GM19238 (cell line): ENCODE measurements around the gene ZNF91.
"Not testable (repeated sequence)": the region's sequence is repeated elsewhere in the genome, so short reads cannot be mapped to it uniquely, and the experiment has no call there.

Experiments
- DNase-seq: peaks from one replicate; pipeline ENCODE4 v3.0.0; 2011; ENCODE audit warnings: low spot score; ENCODE audit not compliant: insufficient read length

The ZNF91 gene

DNA sequence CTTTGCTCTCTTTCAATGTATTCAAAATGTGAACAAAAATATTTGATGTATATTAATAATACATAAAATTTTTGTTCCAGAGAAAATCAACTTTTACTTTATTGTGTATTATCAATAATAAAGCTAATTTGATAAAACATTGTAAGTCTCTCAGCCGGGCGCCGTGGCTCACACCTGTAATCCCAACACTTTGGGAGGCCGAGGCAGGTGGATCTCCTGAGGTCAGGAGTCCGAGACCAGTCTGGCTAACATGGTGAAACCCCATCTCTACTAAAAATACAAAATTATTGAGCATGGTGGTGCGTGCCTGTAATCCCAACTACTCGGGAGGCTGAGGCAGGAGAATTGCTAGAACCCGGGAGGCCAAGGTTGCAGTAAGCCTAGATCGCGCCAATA lies 449 bp upstream of the ZNF91 start:
- not testable (repeated sequence) for DNase-seq

DNA sequence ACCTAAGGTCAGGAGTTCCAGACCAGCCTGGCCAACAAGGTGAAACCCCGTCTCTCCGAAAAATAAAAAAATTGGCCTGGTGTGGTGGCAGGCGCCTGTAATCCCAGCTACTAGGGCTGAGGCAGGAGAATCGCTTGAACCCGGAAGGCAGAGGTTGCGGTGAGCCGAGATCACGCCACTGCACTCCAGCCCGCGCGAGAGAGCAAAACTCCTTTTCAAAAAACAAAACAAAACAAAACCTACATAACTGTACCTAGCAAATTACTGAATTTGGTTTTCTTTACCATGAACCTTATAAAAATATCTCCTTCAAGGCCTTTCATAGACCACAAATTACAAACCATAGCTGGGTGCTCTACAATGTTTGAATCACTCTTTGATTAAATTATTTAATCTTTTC lies 760 bp downstream of the ZNF91 start:
- no peak for DNase-seq

DNA sequence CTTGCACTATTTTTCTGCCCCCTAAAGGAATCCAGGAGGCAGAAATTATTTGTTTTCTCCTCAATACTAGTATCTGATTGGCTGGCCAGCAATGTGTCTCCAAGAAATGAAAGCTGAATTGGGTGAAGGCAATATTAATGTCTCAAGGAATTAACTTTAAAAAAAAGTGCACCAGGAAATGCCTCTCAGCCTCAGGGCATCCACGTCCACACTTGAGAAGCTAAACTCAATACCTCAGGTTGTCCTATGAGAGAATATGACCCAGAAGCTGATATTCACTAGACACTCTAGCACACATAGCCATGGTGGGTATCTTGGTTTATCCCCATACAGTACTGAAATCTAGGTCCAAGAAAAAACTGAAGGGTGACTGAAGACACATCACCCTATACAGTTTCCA lies 2.1 kb downstream of the ZNF91 start:
- no peak for DNase-seq

DNA sequence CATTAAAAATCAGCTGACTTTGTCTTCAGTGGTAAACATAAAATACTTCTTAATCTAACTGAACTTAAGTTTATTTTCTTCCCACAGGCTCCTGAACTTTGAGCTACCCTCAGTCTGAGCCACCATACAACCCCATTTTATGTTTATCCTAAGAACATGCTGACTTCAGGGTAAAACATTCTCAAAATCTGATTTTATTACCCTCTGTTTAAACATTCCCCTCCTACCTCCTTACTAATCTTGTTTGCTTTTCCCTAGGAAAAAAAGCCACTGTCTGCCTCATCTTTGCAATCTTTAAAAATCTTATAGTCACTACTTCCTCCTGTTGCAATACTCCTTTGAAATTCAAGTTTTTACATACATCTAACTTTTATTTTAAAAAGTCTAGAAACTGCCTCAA lies 4.0 kb downstream of the ZNF91 start:
- DNase-seq = no peak

DNA sequence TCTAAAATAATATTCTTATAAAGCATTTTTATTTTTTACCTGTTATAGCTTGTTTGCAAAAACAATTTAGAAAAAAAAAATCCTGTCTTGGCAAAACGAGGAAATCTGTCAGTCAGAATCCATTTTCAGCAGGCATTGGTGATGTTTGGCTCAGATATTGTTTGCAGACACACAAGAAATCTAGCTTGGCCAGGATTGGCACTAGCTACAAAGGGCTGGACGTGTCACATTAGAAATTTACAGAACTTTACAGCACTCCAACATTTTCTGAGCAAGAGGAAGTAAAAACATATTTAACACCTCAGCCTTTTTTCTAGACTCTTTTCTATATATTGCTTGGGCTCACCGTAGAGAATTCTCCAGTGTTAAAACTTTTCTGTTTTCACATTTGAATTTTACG lies 9.9 kb downstream of the ZNF91 start:
- no peak for DNase-seq

DNA sequence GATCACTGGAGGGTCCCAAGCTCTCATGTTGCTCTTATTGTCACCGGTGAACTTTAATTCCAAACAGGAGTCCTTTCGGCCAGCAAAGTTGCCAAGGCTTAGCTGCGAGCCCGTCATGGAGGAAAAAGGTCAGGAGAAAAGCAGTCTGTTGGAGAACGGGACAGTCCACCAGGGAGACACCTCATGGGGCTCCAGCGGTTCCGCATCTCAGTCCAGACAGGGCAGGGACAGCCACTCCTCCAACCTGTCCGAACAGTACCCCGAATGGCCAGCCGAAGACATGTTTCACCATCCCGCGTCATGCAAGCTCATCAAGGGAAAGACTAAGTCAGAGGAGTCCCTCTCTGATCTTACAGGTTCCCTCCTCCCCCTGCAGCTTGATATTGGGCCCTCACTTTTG lies 10.4 kb downstream of the ZNF91 start:
- no peak for DNase-seq

DNA sequence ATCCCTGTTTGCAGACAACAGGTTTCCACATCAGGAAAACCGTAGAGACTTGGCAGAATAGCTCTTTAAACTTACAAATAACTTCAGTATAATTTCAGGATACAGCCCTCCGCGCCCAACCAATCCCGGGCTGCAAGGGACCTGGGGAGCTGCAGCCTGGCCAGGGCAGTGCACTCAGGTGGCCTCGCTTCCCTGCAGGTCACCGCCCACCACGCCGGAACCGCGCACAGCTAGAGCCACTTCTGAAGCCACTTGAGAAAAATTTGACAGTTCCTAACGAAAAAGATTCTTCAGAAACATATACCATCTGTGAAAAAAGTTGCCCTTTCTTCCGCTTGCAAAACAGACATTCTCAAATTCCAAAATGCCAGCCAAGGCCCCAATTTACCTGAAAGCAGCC lies 11.1 kb downstream of the ZNF91 start:
- DNase-seq = no peak

DNA sequence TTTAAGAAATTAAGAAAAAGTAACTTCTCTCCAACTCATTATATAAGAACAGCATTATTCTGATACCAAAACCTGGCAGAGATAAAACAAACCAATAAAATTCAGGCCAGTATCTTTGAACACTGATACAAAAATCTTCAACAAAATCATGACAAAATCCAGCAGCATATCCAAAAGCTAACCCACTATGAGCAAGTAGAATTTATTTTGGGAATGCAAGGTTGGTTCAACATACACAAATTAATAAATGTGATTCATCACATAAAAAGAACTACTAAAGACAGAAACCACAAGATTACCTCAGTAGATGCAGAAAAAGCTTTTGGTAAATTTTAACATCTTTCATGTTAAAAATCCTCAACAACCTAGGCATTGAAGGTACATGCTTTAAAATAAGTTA lies 12.3 kb downstream of the ZNF91 start:
- no peak for DNase-seq

DNA sequence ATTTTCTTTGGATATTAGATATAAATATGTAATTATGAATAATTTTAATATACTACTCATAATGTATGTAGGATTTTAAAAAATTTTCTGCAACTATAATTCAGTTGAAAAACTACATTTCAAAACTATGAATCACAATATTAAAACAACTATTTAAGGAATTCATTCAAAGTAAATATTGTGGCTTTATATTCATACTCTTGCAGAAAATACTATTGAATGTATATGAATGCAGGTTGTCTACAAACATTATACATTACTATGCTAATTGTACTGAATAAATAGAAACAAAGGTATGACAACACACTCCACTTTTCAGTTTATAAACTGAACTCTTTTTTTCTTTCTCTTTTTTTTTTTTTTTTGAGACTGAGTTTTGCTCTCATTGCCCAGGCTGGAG lies 14.2 kb downstream of the ZNF91 start:
- DNase-seq = no peak

DNA sequence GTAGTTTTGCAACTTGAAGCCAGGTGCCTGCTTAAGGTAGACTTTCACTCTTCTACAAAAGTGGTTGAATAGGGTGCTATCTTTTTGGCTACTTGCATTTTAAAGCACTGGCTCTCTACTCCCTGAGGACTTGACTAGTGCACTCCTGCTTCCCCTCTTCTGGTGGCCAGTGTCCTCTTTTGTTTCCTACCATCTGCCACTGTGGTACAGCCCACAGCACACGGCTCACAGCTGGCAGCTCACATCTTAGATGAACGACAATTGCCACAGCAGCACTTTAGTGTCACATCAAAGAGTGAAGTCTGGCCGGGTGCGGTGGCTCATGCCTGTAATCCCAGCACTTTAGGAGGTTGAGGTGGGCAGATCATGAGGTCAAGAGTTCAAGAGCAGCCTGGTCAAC lies 15.6 kb downstream of the ZNF91 start:
- DNase-seq = not testable (repeated sequence)

DNA sequence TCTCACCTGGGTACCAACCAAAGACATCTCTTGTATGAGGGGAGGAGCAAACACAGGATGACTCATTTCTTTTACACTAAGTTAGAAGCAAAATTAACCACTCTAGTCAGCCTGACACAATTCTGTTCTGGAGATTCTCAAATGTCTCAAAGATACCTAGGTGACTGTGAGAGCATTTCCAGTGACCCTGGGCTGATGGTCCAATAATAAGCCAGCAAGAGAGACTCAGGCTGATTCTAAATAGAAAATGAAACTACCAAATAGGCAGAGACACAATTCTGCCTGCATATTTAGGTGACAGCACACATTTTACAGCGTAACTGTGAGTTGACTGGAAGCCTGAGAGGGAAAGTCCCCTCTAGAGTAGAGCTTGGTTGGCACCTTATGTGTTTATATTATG lies 16.3 kb downstream of the ZNF91 start:
- DNase-seq = no peak

DNA sequence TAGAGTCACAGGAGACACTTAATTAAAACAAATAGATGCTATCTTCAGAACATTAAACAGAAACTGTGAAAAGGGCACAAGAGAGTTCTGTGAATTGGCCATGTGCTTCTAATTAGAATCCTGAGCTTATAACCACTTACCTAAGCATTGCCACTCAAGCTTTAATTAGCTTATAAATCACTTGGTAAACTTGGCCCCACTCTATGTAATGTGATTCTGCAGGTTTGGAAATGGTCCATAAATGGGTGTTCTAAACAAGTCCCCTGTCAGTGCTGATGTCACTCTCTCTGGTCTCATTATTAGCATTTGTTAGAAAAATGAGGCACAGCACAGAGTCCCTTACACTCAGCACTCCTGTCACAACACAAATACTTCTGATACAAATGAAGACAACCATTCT lies 18.0 kb downstream of the ZNF91 start:
- no peak for DNase-seq

DNA sequence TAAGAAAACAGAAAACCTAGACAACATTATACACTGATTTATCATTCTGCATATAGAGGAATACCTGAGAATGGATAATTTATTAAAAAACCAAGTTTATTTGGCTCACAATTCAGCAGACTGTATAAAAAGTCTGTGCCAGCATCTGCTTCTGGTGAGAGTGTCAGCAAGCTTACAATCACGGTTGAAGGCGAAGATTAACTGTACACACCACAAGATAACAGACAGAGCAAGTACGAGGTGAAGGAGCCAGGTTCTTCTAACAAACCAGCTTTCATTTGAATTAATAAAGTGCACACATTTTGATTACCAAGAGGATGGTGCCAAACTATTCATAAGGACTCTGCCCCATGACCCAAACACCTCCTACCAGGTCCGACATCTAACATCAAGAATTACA lies 28.8 kb downstream of the ZNF91 start:
- DNase-seq = no peak

DNA sequence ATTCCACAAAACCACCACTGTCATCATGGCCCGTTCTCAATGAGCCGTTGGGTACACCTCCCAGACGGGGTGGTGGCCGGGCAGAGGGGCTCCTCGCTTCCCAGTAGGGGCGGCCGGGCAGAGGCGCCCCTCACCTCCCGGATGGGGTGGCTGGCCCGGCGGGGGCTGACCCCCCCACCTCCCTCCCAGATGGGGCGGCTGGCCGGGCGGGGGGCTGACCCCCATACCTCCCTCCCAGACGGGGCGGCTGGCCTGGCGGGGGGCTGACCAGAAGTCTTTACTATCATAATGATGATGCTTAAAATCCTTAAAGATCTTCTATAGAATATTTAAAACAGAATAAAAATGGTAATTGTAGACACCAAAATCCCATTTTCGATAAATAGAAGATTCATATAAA lies 29.2 kb downstream of the ZNF91 start:
- DNase-seq = not testable (repeated sequence)

DNA sequence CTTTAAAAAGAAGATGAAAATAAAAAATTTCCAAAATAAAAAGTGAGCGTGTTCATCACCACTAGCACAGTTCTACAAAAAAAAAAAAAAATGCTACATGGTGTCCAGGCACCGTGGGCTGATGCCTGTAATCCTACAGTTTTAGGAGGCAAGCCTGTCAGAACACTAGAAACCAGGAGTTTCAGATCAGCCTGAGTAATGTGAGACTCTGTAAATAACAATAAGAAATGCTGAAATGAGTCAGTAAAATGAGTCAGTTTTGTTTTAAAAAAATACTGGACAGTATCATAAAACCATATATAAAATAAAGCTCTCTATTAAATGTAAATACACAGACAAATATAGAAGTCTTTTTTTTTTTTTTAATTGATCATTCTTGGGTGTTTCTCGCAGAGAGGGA lies 30.0 kb downstream of the ZNF91 start:
- DNase-seq = no peak

DNA sequence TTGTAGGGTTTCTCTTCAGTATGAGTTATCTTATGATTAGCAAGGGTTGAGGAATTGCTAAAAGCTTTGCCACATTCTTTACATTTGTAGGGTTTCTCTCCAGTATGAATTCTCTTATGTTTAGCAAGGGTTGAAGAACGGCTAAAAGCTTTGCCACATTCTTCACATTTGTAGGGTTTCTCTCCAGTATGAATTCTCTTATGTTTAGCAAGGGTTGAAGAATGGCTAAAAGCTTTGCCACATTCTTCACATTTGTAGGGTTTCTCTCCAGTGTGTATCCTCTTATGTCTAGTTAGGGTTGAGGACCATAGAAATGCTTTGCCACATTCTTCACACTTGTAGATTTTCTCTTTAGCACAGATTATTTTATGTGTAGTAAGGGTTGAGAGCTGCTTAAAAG lies 33.4 kb downstream of the ZNF91 start:
- not testable (repeated sequence) for DNase-seq

DNA sequence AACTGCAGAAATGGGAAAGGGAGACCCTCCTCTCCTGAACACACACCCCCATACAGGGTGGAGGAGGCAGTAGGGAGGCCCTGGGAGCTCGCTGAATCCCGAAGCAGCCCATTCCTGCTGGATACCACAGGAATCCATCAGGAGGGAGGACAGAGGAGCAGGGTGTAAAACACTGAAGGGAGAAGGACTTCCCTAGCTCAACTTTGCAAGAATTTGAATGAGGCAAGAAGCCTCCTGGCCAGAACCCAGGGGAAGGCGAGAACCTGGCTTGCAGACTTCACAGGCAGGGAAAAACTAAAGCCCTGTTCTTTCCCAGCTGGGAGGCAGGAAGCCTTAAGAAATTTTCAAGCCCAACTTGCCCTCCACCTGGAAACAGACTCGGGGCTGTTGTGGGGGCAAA lies 43.5 kb downstream of the ZNF91 start:
- DNase-seq = no peak

DNA sequence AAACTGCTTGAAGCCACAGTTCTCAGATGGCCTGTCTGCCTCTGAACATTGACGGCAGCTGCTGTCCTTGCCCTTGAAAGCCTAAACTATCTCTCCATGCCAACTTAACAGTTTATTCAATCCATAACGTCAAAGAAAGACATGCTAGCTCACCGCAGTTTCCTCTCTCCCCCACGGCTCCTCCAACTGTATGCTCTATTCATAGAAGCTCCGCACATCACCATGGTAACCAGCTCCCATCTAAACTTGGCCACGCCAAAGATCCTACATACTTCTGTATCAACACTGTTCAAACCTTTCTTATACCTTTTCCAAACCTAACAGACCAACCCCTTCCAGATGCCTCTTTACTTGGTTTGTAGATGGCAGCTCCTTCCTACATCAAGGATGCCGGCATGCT lies 48.6 kb downstream of the ZNF91 start:
- DNase-seq = no peak

DNA sequence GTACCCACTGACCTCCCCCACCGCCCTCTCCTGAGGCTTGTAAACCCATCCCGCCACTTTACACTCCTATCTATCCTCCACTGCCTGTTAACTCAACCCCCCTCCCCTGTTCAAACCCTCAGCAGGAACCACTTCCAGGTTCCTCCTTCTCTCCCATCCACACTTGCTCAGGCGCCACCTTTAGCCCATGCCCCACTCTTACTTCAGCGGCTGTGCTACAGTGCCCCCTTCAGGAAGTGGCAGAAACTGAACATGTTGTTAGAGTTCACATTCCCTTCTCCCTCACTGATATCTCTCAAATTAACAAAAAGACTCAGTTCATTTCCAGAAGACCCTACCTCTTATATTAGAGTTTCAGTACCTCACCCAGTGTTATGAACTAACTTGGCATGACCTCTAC lies 49.4 kb downstream of the ZNF91 start:
- no peak for DNase-seq

DNA sequence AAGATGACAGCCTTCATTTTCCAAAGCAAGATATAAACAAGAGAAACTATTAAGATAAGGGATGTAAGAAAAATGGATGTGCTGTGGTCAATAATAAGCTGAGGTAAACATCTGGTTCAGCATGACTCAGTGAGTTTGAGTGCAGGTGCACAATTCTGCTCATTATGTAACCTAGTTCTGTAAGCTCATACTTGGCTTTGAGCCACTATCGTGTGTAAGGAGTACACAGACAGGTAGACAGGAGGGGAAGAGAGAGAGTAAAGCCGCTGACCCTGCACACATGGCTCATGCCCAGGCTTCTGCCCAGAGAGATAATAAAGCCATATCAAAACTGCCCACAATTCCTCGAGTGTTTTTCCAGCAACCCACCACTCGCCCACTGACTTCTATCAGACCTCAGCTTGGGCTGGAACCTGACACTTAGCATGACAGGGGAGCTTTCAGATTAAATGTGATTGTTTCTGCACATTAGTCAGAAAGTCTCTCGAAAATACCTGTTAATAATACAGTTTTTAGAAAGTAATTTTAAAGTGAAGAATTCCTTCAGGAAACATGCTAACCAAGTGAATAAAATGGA lies 51.7 kb downstream of the ZNF91 start:
- no peak for DNase-seq

DNA sequence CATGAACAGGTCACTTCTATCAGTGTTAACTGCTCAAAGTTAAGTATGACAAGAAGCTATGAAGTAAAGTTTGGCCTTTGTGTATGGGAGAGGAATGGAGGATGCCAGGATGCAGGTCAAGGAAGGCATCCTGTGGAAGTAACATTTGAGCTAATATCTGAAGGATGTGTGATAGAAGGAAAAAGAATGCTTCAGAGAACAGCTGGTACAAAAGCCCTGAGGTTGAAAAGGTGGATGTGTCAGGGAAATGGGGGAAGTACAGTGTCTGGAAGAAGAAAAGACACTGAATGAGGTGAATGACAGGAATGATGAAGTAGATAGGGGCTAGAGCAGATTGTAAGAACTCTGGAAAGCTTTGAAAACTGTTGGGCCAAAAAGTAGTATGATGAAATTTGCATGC lies 67.1 kb downstream of the ZNF91 start:
- no peak for DNase-seq

DNA sequence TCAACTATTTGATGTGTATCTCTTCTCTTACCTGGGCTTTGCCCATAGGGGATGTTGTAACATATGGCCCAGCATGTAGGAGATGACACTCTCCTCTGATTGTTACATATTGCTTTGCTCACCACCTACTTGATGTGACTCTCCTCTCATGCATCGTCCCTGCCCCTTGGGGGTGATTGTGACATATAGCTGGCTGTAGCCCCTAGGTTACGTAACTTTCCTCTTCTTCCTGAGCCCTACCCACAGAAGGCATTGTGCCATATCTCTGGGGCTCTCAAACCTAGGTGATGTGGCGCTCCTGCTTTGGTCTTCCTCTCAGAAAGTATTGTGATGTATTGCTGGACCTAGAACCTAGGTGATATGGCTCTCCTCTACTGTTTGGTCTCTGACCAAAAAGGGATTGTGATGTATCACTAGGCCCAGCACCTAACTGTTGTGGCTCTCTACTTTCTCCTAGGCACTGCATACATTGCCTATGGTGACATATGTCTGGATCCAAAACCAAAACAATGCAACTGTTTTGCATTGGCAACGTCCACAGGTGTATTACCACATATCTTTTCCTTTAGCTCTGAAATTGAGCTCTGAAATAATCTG lies 73.2 kb downstream of the ZNF91 start:
- no peak for DNase-seq

DNA sequence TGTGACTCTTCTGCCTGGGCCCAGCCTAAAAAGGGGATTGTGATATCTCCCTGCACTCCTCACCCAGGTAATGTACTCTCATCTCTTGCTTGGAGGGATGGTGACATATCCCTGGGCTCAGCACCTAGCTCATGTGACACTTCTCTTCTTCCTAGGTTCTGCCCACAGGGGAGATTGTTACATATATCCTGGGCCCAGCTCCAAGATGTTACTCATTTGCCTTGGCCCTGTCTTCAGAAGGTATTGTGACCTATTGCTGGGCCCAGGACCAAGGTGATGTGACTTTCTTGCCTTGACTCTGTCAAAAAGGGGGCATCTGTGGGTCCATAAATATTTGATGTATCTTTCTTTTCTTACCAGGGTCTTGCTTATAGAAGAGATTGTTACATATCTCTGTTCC lies 73.9 kb downstream of the ZNF91 start:
- DNase-seq = not testable (repeated sequence)

DNA sequence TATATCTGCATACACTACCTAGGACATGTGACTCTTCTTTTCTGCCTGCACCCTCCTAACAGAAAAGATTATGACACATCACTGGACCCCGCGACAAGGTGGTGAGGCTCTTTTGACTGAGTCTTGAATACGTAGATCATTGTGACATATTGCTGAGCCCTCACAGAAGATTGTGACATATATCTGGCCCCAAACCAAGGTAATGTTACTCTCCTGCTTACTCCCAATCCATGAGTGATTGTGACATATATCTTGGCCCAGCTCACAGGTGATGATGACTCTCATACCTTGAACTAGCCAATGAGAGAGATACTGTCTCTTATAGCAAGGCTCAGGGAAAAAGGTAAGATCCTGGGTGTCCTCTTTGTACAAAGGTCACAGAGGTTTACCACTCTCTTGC lies 75.7 kb downstream of the ZNF91 start:
- not testable (repeated sequence) for DNase-seq
